NOMO-1 (cell line): ENCODE results near the gene GALNT14.
"Not testable (repeated sequence)": the region's sequence is repeated elsewhere in the genome, so short reads cannot be mapped to it uniquely, and the experiment has no call there.

Experiments used
- DNase-seq, 2 experiments: peaks; one replicate each; lab custom pipeline; 2025; ENCODE audit not compliant: unreplicated experiment in 2 of 2; lab: John Stamatoyannopoulos, UW

Gene GALNT14, protein sequence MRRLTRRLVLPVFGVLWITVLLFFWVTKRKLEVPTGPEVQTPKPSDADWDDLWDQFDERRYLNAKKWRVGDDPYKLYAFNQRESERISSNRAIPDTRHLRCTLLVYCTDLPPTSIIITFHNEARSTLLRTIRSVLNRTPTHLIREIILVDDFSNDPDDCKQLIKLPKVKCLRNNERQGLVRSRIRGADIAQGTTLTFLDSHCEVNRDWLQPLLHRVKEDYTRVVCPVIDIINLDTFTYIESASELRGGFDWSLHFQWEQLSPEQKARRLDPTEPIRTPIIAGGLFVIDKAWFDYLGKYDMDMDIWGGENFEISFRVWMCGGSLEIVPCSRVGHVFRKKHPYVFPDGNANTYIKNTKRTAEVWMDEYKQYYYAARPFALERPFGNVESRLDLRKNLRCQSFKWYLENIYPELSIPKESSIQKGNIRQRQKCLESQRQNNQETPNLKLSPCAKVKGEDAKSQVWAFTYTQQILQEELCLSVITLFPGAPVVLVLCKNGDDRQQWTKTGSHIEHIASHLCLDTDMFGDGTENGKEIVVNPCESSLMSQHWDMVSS

DNA sequence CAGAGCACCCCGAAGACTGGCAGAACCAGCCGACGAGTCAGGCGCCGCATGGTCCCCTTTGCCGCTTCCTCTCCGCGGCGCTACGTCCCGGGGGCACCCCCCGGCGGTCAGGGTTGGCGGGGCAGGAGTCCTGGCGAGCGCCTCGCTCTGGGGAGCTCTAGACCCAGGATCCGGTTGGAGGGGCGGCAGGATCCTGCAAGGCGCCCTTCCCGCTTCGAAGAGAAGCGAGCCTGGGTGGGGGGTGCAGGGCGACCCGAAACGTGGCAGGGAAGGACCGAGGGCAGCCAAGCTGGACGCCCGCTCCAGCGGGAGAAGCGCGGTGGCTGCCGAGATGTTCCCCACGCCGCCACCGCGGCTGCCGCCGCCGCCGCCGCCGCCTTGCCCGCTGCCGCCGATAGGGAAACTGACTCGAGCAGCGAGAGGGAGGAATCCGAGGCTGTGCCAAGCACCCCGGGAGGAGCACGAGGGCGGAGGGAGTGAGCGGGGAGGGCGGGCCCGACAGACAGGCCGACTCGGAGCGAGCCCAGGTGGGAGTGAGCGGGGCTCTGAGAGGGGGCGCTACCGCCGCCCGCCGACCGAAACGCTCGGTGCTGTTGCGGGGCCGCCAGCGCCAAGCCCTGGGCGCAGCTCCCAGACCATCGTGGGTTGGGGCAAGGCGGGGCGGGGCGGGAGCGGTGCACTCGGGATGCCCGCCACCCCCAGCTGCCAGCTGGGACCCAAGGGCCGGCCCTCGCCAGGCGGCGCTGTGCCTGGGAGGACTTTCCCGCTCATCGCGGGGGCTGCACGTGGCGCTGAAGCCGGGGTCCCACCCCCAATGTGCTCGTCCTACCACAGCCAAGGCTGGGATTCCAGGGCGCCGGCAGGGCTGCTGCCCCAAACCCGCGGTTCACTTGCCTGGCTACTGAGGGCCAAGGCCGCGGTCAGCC, at the start of gene GALNT14:
TSS of gene GALNT14 (minus strand) at position 404 of the 926 bp plus-strand sequence. CDS start at position 50, 354 bp downstream.
- DNase-seq = peak; percentile 54 to 60

DNA sequence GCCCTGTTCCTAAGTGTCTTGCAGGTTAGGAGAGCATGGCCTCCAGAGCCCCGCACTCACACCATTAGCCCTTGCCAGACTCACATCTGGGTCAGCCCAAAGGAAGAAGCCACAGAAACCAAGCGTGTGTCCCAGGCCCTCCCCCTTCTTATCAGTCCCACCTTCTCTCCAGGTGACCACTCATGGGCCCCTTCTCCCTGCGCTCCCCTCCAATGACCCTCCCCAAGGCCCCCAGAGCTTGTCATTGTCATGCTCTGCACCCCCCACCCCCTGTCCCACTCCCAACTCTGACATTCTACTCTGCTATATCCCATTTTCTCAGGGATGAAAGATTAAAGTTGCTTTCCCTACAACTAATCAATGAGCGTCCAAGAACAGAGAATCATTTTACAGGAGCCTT, 48.9 kb upstream of the GALNT14 start:
- no peak for DNase-seq

DNA sequence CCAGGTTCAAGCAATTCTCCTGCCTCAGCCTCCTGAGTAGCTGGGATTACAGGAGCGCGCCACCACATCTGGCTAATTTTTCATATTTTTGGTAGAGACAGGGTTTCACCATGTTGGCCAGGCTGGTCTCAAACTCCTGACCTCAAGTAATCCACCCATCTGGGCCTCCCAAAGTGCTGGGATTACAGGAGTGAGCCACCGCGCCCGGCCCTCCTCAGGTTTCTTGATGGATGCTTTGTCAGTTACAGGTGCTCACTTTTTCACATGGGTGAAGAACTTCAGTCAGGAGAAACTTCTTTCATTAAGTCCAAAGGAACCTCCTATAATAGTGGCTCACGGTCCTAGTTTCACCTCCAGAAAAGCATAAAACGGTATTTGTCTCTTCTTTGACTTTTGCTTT, 45.7 kb upstream of the GALNT14 start:
- not testable (repeated sequence) for DNase-seq

DNA sequence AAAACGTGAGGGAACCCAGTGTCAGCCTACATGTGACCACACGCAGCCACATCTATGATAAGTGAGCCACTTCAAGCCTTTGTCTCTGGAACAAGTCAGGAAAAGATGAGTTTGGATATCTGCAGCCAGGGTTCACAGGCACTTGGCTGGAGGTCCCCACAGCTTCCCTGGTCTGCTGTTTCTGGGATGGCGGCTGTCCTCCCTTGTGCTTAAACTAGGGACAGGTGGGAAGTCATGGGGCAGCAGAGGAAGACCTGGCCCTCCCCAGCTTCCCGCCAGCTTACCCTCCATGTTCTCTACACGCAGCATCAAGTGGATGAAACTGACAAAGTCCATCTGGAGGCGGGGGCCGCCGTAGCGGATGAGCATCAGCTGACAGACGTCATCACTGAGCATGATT, 38.5 kb upstream of the GALNT14 start:
- DNase-seq = no peak

DNA sequence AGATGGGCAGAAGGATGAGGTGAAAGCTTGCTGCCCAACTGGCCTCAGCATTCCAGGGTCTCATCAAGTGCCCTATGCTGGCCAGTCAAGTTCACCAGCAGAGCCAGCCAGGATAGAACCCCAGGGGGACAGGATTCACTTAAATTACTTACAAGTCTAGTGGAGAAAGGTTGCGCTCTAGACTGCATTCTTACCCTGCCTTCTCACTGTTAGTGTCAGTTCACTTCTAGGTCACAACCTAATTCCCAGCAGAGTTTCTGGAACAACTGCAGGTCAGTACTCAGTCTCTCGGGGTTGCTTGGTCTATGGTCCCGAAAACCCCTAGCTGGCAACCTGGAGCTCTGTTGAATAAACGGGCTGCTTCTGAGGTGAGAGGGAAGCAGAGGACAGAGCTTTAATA, 32.9 kb upstream of the GALNT14 start:
- DNase-seq = no peak

DNA sequence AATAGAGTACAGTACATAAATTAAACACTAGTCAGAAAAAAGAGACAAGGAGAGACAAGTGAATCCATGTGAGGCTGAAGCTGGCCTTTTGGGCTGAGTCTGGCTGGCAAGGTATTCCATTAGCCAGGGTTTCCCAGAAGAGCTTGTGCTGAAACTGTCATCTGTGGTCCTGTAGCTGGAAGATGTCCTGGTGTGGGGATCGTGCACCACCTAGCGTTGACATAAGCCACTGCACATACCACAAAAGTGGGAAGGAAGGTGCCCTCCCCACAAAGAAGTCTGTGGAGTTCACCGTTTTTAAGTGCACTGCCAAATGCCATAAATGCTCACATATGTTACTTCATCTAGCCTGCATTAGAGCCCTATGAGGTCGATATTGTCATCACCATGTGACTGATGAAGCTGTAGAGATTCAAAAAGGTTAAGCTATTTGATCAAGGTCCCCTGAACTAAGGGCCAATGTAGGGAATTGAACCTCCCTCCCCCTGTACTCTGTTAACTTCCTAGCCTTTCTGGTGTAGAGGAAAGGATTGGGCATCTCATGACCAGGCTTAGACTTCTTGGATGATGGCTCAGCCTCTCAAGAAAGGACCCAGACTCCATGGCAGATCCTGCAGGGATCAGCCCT, 31.9 kb upstream of the GALNT14 start:
- DNase-seq = peak in 1 of 2 experiments; percentile 42

DNA sequence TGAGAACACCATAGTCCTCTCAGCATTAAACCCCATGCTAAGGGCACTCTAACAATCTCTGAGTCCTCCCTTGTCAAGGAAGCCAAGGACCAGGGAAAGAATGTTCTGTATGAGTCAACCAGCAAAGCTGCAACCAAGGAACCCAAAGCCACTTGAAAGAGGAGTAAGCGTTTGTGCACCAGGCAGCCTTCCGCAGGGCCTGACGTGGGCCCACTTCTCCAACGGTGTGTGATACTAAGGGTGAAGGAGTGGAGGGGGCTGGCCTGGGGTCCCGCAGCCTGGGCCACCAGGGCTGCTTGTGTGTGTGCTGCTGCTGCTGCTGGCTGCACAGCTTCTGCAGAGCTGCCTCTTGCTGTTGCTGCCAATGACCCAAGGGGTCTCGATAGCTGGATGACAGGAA, 30.1 kb upstream of the GALNT14 start:
- DNase-seq = no peak

DNA sequence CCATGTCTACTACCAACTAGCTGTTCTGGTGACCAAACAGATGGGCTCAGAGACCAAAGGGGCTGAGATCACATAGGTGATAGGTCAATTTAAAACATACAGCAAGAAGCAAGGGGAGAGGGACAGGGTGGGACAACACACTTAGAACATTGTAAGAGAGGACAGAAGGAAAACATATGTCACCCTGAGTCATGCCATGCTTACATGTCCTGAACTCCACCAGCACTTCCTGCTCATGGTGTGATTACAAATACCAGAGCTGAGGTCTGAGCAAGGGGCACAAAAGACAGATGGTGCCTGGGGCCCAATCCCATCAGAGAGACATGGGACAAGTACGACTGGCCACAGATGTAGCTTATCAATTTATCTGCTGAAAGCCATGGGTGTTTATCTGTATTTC, 28.7 kb upstream of the GALNT14 start:
- no peak for DNase-seq

DNA sequence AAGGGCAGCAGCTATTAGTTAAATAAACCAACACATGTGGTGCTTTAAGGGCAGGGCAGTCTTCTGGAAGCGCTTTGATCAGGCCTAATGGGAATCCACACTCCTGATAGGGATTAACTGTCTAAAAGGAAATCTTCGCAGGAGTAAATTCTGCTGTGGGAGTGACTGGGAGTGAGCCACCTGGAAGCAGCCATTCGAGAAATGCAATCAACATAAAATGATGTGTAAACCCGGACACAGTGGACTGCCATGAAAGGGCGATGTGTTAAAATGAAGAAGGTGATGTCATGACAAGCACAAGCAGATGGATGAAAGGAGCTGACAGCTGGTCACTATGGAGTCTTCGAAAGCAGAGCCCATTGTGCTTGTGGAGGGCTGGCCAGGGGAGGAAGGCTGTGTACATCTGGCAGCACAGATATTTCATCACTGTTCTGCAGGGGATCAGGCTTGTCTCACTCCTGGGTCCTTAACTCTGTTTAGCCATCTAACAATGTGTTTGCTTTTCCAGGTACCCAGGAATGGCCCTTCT, 24.8 kb upstream of the GALNT14 start:
- no peak for DNase-seq

DNA sequence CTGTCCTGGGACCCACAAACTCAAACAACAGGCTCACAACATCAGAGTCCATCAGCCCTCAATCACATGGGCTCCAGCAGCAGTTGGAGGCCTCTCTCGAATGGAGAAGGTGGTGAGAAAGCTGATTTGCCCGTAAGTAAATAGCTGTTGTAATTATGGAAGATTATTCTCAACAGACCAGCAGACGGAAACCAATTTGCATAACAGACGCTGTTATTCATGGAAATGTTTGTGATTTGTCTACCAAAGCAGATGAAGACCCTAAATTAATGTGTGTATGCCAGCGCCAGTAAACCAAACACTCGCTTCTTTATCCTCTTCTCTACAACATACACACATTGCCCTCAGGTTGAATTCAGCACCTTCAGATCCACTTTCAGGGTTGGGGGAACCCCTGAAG, 23.4 kb upstream of the GALNT14 start:
- DNase-seq = no peak

DNA sequence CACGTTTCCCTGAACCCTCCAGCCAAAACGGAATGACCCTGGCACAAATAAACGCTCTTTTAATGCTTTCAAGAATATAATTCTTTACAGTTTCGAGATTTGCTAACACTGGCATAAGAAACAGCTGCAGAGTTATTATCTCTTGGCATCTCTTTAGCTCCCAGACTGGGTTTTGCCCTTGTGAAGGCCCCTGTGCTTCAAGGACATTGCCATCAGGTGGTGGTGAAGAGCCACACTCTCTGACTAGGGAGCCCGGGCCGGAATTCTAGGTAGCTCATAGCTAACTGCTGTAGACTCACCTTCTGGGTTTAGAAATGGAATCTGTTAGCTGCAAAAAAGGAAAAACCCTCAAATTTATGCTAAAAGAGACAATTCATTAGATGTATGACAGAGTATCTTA, 13.3 kb upstream of the GALNT14 start:
- DNase-seq = no peak

DNA sequence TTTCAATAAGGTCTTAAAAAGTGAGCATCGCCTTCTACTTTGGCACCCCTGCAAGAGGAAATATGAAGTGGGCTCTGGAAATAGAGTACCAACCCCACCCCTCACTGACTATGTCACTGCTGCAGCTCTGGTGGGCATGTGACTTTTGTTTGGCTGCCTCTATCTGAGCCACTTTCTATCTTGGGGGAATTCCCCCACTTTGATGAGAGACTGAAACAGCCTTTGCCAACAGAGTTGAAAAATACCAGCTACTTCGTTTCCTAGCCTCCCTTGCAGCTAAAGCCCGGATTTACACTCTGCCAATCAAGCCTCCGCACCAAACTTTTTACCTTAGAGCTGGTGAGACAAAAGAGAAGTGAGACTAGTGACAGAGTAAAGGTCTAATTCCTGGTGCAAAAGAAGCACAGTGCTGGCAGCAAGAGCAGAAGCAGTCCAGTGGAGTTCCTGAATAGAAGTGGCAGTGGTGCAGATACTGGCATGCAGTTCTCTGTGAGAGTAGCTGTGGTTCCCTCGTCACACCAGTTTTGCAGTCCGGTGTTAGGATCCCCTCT, 12.0 kb upstream of the GALNT14 start:
- no peak for DNase-seq

DNA sequence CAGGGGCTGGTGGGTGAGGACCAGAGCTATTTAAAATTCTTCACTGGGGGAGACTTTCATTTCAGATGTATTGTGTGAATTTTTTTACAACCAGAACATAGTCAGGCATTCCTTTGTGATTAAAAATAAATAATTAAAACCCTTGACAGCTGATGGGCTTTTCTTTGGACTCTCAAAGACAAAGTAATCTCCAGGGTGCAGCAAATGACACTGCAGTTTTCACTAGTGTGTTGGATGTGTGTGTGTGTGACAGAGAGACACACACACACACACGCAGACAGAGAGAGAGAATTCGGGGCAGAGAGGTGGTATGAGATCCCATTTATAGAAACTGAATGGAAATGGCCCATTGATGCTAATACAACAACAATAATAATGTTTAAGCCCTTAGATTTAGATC, 10.3 kb upstream of the GALNT14 start:
- DNase-seq = no peak

DNA sequence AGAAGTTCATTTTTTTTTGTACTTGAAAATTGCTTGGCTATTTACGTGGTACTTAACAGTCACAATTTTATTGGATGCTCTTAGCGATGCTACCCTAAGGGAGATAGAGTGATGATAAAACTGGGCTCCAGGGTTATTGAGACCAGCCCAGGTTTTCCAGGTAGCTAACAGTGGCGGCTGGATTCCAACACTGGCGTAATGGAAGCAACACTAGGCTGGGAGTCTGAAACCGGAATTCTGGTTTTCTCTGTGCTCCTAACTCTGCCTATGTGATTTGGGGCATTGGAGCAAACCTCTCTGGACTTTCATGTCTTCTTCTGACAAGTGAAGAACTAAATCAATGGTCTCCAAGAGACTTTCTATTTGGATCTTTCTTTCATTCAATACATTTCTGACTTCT, 9.4 kb upstream of the GALNT14 start:
- no peak for DNase-seq

DNA sequence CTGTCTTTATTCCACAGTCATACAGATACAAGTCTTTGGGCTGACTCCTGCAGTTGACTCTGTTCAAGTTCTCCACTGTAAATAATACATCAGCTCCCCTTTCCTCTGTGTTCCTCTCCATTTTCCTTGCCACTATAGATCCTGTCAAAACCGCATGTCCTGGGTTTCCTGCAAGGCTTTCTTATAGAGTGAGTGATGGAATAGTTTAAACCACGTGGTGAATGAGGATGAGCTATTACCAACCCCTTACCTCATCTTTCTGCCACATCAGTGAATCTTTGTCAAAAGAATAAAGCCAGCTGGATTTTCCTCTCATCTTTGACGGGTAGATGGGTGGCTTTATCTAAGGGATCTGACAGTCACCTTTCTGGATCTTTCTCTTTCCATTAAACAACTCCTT, 3.9 kb upstream of the GALNT14 start:
- no peak for DNase-seq

DNA sequence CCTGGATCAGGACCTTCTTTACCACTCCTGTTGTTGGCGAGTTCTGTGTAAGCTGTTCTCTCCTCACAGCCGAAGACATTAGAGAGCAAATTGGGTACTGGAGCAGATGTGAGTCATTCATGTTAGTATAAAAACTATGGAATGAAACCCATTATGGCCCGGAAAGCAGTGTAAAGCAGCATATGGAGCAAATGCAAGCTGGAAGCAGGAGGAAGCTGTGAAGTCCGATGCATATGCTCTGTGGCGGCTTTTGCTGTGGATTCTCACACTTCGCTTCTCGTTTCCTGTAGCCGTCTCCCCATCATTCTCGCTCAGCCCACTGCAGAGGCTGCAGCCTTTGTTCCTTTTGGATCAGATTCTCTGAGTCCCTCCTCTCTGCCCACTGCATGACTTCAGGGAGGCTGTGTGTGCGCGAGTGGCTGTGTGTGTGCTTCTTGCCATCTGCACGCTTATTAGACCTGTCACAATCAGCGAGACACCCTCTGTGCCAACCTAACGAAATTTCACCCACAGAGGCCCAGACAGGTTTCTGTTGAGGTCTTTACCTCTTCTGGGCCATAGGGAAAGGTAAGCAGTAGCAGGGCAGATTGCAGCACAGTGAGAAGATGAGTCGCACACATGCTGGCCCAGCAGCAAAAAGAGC, 3.3 kb upstream of the GALNT14 start:
- no peak for DNase-seq

DNA sequence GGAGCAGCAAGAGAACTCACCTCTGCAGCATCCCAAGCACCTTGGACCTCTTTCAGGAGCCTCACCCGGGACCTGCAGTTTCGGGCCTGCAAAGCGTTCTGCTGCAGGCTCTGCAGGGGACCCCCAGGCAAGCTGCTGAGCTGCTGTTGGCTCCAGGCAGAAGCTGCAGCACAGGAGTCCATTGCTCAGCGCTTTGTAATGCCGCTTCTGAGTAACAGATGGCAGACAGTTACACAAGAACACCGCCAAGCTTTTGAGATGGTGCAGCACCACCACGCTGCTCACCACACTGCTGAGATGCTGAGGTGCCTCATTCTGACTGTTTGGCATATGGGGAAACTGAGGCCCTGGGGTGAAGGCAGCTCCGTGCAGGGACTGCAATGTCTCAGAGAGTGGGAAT, 1.9 kb upstream of the GALNT14 start:
- DNase-seq = no peak

DNA sequence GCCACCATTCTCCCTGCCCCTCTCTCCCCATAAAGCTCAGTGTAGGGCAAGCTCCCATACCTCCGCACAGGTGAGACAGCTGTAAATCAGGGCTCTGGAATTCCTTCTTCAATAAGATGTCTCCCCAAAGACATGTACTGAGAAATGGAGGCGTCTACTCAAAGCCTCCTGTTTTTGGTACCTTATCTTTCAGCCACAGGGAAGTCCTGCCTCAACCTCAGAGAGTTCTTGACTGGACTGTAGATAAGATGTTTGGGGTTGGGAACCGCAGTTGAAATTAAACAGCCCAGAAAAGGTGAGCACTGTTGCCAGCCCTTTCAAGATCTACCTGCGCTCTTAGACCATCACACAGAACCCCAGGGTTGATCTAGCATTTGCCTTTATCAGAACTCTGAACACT, 1.4 kb upstream of the GALNT14 start:
- DNase-seq = no peak

DNA sequence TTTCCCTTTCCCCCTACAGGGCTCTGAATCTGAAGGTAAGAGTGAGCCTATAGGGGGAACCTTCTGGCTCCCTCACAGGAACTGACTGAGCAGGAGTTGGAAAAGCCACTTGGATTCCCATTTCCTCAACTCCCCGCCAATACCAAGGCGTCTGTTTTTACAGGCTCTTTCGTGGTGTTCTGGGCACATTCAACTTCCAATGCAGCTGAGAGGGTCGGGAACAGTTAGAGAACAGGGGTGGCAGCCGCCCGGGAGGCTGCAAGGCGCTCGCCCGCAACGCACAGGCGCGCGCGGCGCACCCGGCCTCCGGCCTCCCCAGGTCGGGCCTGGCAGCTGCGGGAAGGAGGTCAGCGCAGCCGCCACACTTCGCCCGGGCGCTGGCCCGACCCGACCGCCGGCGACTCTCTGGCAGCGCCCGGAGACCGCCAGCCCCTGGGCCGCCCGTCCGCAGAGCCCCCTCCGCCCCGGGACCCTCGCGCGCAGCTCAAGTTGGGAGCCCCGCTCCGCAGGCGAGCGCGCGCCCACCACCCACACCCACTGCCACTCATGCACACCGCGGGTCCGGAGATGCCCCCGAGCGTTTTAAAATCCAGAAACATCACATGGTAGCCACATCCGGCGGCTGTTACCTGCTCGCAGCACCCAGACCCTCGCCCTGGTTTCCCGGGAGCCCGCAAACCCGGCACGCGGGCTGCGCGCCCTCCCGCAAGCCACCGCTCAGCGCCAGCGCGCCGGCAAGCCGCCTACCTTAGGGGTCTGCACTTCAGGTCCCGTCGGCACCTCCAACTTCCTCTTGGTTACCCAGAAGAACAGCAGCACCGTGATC, 816 bp downstream of the GALNT14 start:
- no peak for DNase-seq
